ENCODE data around the gene GUCY1B1. TPM values are rescaled to one million over a fixed set of nuclear protein-coding genes. Genes with fewer than 3 reads are reported as not detected.
A peak's percentile ranks its signal among the peaks of the same experiment; 100 is the strongest.

Gene GUCY1B1
- total RNA-seq, 4 donors from 2014 or later, result 44.2 to 101 (median 86.9) TPM

DNA sequence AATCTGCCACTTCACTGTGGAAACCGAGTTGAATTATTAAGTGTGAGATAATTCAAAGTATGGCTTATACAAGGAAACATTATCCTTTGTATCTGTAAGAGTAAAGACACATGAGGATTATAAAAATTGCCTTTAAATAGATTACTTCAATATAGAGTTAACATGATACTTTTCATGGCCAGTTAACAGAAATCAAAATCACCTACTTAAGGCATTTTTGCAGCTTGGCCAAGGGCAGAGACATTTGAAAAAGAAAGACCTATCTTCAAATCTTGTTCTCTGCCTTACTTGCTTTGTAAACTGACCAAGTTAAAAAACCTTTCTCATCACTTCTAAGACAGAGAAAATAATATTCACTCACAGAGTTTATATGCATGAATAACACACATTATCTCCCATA lies 44.9 kb upstream of the GUCY1B1 start:
- no peak for ATAC-seq
- TF ChIP-seq, protein P1, sequence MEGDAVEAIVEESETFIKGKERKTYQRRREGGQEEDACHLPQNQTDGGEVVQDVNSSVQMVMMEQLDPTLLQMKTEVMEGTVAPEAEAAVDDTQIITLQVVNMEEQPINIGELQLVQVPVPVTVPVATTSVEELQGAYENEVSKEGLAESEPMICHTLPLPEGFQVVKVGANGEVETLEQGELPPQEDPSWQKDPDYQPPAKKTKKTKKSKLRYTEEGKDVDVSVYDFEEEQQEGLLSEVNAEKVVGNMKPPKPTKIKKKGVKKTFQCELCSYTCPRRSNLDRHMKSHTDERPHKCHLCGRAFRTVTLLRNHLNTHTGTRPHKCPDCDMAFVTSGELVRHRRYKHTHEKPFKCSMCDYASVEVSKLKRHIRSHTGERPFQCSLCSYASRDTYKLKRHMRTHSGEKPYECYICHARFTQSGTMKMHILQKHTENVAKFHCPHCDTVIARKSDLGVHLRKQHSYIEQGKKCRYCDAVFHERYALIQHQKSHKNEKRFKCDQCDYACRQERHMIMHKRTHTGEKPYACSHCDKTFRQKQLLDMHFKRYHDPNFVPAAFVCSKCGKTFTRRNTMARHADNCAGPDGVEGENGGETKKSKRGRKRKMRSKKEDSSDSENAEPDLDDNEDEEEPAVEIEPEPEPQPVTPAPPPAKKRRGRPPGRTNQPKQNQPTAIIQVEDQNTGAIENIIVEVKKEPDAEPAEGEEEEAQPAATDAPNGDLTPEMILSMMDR (IDR thresholded peaks at IDR 0.05), result no peak
- TF ChIP-seq POLR2A (IDR thresholded peaks at IDR 0.05) (no peak), POLR2AphosphoS5 (IDR thresholded peaks at IDR 0.05) (no peak), EP300 (IDR thresholded peaks at IDR 0.05) (no peak)
- no peak overlapping the region for H3K27ac ChIP-seq
- H3K36me3 ChIP-seq, result peaks cover 0 to 26% of the 10 kb centered on the region in 2 donors
- H3K4me1 ChIP-seq, result peaks cover 0 to 20% (median 0%) of the 10 kb centered on the region in 3 donors
- H3K4me3 ChIP-seq, result no peak overlapping the region
- WGBS, 2 donors (ENCODE audit: low coverage in 1 of 2), result 38 to 43% methylated on average over 1 of the region's 1 CpG
- H3K9me3 ChIP-seq, result no peaks in the 10 kb centered on the region
- H3K27me3 ChIP-seq, result no peaks in the 10 kb centered on the region

GRCh38 chr4:155722336-155722735 lies 36.5 kb upstream of the GUCY1B1 start:
- TF ChIP-seq POLR2AphosphoS5 (IDR thresholded peaks at IDR 0.05), result no peak
- TF ChIP-seq POLR2A (IDR thresholded peaks at IDR 0.05), result no peak
- TF ChIP-seq, protein P1 (IDR thresholded peaks at IDR 0.05), result no peak
- no peak for TF ChIP-seq EP300 (IDR thresholded peaks at IDR 0.05)
- Histone ChIP-seq H3K9me3 (no peaks in the 10 kb centered on the region), H3K36me3 (peaks cover 0 to 23% of the 10 kb centered on the region in 2 donors), H3K27me3 (no peaks in the 10 kb centered on the region), H3K4me3 (no peak overlapping the region), H3K27ac (no peak overlapping the region), H3K4me1 (peaks cover 0 to 6% (median 0%) of the 10 kb centered on the region in 3 donors)
- 44 to 83% methylated on average over 1 of the region's 1 CpG for WGBS, 2 donors (ENCODE audit: low coverage in 1 of 2)
- no peak for ATAC-seq

DNA sequence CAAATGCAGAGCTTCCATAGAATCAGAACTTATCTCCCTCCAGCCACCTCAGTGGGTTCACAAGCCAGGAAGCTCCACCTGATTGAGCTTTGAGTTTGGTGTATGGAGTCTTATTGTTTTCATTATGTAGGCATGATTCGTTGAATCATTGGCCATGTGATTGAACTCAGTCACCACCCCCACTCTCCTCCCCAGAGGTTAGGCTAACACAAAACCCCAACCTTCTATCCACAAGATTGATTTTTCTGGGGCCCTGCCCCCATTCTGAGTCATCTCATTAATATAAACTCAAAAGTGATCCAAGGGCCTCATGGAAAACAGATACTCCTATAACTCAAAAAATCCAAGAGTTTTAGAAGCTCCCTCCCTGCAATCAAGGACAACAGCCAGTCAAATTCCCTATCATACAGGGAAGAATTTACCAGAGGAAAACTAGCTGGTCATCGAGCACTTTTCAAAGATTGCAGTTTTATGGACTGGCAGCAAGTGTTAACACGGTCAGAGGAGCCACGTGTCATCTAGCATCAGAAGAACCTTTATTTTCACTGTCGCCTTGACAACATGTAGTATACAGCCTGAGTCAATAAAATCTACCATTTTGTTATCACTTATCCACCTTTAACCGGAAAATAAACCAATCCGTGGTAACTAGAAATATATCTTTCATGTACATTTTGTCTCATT lies 35.9 kb upstream of the GUCY1B1 start:
- no peak for ATAC-seq
- peaks cover 0 to 6% (median 0%) of the 10 kb centered on the region in 3 donors for H3K4me1 ChIP-seq
- TF ChIP-seq, protein P1 (IDR thresholded peaks at IDR 0.05), result no peak
- TF ChIP-seq POLR2AphosphoS5 (IDR thresholded peaks at IDR 0.05) (no peak), POLR2A (IDR thresholded peaks at IDR 0.05) (no peak)
- H3K27me3 ChIP-seq, result no peaks in the 10 kb centered on the region
- no peak overlapping the region for H3K27ac ChIP-seq
- no peak overlapping the region for H3K4me3 ChIP-seq
- H3K9me3 ChIP-seq, result no peaks in the 10 kb centered on the region
- 84 to 96% methylated on average over 6 to 7 of the region's 7 CpGs for WGBS, 2 donors (ENCODE audit: low coverage in 1 of 2)
- peaks cover 0 to 19% of the 10 kb centered on the region in 2 donors for H3K36me3 ChIP-seq

GRCh38 chr4:155724731-155725130 lies 34.1 kb upstream of the GUCY1B1 start:
- no peak for ATAC-seq
- WGBS, 2 donors (ENCODE audit: low coverage in 1 of 2), result 61 to 76% methylated on average over 3 of the region's 3 CpGs
- Histone ChIP-seq H3K4me1 (no peaks in the 10 kb centered on the region), H3K27ac (no peak overlapping the region), H3K9me3 (no peaks in the 10 kb centered on the region), H3K36me3 (peaks cover 0 to 19% of the 10 kb centered on the region in 2 donors), H3K27me3 (no peaks in the 10 kb centered on the region), H3K4me3 (no peak overlapping the region)
- TF ChIP-seq, protein P1 (IDR thresholded peaks at IDR 0.05), result no peak
- TF ChIP-seq POLR2A (IDR thresholded peaks at IDR 0.05) (no peak), EP300 (IDR thresholded peaks at IDR 0.05) (no peak), POLR2AphosphoS5 (IDR thresholded peaks at IDR 0.05) (peak; percentile 29)

- no peaks in the 10 kb centered on the region for H3K9me3 ChIP-seq
- WGBS, 2 donors (ENCODE audit: low coverage in 1 of 2), result 54 to 71% methylated on average over 2 to 3 of the region's 3 CpGs
- peak overlapping the region in 1 of 4 donors; percentile 36 for H3K27ac ChIP-seq
- H3K4me3 ChIP-seq, result no peak overlapping the region
- TF ChIP-seq POLR2A (IDR thresholded peaks at IDR 0.05) (no peak), EP300 (IDR thresholded peaks at IDR 0.05) (no peak), POLR2AphosphoS5 (IDR thresholded peaks at IDR 0.05) (no peak)
- TF ChIP-seq, protein P1 (IDR thresholded peaks at IDR 0.05), result no peak
- ATAC-seq, result no peak
- H3K36me3 ChIP-seq, result no peaks in the 10 kb centered on the region
- H3K4me1 ChIP-seq, result peaks cover 0 to 30% (median 0%) of the 10 kb centered on the region in 3 donors
- H3K27me3 ChIP-seq, result no peaks in the 10 kb centered on the region
These were observed 24.8 kb upstream of the GUCY1B1 start for GRCh38 chr4:155734065-155734464.
